ENCODE data around the gene CELF5.

Gene CELF5

GRCh38 chr19:3251229-3251628, 26.8 kb downstream of the CELF5 start:
- DNase-seq = no peak
- H3K4me3 ChIP-seq (ENCODE audit: low read depth, low read length) = no peak overlapping the region

GRCh38 chr19:3252650-3253049, 28.2 kb downstream of the CELF5 start:
- no peaks in the 10 kb centered on the region for H3K36me3 ChIP-seq

More at GRCh38 chr19:3251229-3251628, 26.8 kb downstream of the CELF5 start:
- H3K9me3 ChIP-seq = no peaks in the 10 kb centered on the region; the same call in 1 of the 2 replicates
- no peak for TF ChIP-seq CTCF (IDR thresholded peaks at IDR 0.05; ENCODE audit: low read depth, low read length)
- H3K36me3 ChIP-seq = no peaks in the 10 kb centered on the region
- H3K27me3 ChIP-seq = no peaks in the 10 kb centered on the region
- no peaks in the 10 kb centered on the region for H3K4me1 ChIP-seq

GRCh38 chr19:3253270-3253669, 28.8 kb downstream of the CELF5 start:
- TF ChIP-seq CTCF (IDR thresholded peaks at IDR 0.05; ENCODE audit: low read depth, low read length) = 0 out of 2 replicates have a peak, but pooled peaks have one; percentile 18
- Histone ChIP-seq H3K4me3 (ENCODE audit: low read depth, low read length) (no peak overlapping the region), H3K4me1 (no peaks in the 10 kb centered on the region), H3K36me3 (no peaks in the 10 kb centered on the region), H3K27me3 (no peaks in the 10 kb centered on the region), H3K9me3 (no peaks in the 10 kb centered on the region; the same call in 1 of the 2 replicates)
- DNase-seq = no peak

More at GRCh38 chr19:3252650-3253049, 28.2 kb downstream of the CELF5 start:
- no peak for DNase-seq
- no peak for TF ChIP-seq CTCF (IDR thresholded peaks at IDR 0.05; ENCODE audit: low read depth, low read length)
- no peaks in the 10 kb centered on the region; the same call in 1 of the 2 replicates for H3K9me3 ChIP-seq
- no peak overlapping the region for H3K4me3 ChIP-seq (ENCODE audit: low read depth, low read length)
- H3K4me1 ChIP-seq = no peaks in the 10 kb centered on the region
- no peaks in the 10 kb centered on the region for H3K27me3 ChIP-seq

GRCh38 chr19:3254520-3254919, 30.1 kb downstream of the CELF5 start:
- no peak for DNase-seq
- H3K27me3 ChIP-seq = peaks cover 4% of the 10 kb centered on the region; the same call in 1 of the 2 replicates
- H3K9me3 ChIP-seq = no peaks in the 10 kb centered on the region; the same call in 1 of the 2 replicates
- H3K36me3 ChIP-seq = no peaks in the 10 kb centered on the region
- TF ChIP-seq CTCF (IDR thresholded peaks at IDR 0.05; ENCODE audit: low read depth, low read length) = no peak
- H3K4me1 ChIP-seq = no peaks in the 10 kb centered on the region
- no peak overlapping the region for H3K4me3 ChIP-seq (ENCODE audit: low read depth, low read length)

- DNase-seq = no peak
- Histone ChIP-seq H3K4me1 (no peaks in the 10 kb centered on the region), H3K27me3 (peaks cover 6% of the 10 kb centered on the region; the same call in 1 of the 2 replicates), H3K4me3 (ENCODE audit: low read depth, low read length) (no peak overlapping the region), H3K36me3 (no peaks in the 10 kb centered on the region), H3K9me3 (no peaks in the 10 kb centered on the region)
- no peak for TF ChIP-seq CTCF (IDR thresholded peaks at IDR 0.05; ENCODE audit: low read depth, low read length)
Observed at GRCh38 chr19:3257071-3257470, 32.6 kb downstream of the CELF5 start.

- Histone ChIP-seq H3K9me3 (no peaks in the 10 kb centered on the region), H3K4me1 (no peaks in the 10 kb centered on the region), H3K4me3 (ENCODE audit: low read depth, low read length) (no peak overlapping the region), H3K27me3 (peaks cover 12% of the 10 kb centered on the region), H3K36me3 (no peaks in the 10 kb centered on the region)
- TF ChIP-seq CTCF (IDR thresholded peaks at IDR 0.05; ENCODE audit: low read depth, low read length) = no peak
- no peak for DNase-seq
Observed at GRCh38 chr19:3262362-3262761, 37.9 kb downstream of the CELF5 start.

Measured in BE2C (cell line).